RWPE2 (cell line): ENCODE results near the gene TP53TG5.
A peak's percentile ranks its signal among the peaks of the same experiment; 100 is the strongest.

Experiments used
- ATAC-seq: fragments of 200-7000 bp; cut with Tn5 transposase; 3 replicates; pipeline ENCODE4 v1.9.1; 2021; ENCODE audit warnings: low read depth
- DNase-seq: peaks from one replicate; pipeline ENCODE4 v3.0.0-alpha.2; 2020; ENCODE audit warnings: low spot score
- H3K27ac ChIP-seq: fragments of 450-650 bp; 2 replicates; pipeline ENCODE4 v1.5.1; 2017; ENCODE audit warnings: mild to moderate bottlenecking; ENCODE audit not compliant: poor library complexity, severe bottlenecking
- H3K27me3 ChIP-seq: fragments of 250-450 bp; sonication (Bioruptor Pico); 2 replicates; pipeline ENCODE4 v1.5.1; 2021; ENCODE audit warnings: mild to moderate bottlenecking, moderate library complexity; ENCODE audit not compliant: insufficient read depth, poor library complexity, severe bottlenecking
- H3K36me3 ChIP-seq: fragments of 250-450 bp; sonication (Bioruptor Pico); 2 replicates; pipeline ENCODE4 v1.5.1; 2020; ENCODE audit warnings: low read depth, mild to moderate bottlenecking, moderate library complexity
- H3K4me1 ChIP-seq: fragments of 250-450 bp; sonication (Bioruptor Pico); 2 replicates; pipeline ENCODE4 v1.5.1; 2021; ENCODE audit warnings: mild to moderate bottlenecking, moderate library complexity; ENCODE audit not compliant: insufficient read depth, poor library complexity, severe bottlenecking
- H3K4me3 ChIP-seq: fragments of 250-450 bp; sonication (Bioruptor Pico); 2 replicates; pipeline ENCODE4 v1.5.1; 2021; ENCODE audit warnings: mild to moderate bottlenecking, moderate library complexity; ENCODE audit not compliant: severe bottlenecking
- H3K9me3 ChIP-seq: fragments of 250-450 bp; sonication (Bioruptor Pico); 2 replicates; pipeline ENCODE4 v1.5.1; 2021; ENCODE audit warnings: mild to moderate bottlenecking, moderate library complexity; ENCODE audit not compliant: severe bottlenecking
- TF ChIP-seq, protein P1 (sequence below): fragments of 450-650 bp; IDR thresholded peaks from one replicate; pipeline ENCODE4 v1.5.1; 2017; ENCODE audit warnings: mild to moderate bottlenecking, moderate library complexity; ENCODE audit not compliant: poor library complexity, severe bottlenecking

The TP53TG5 gene

DNA sequence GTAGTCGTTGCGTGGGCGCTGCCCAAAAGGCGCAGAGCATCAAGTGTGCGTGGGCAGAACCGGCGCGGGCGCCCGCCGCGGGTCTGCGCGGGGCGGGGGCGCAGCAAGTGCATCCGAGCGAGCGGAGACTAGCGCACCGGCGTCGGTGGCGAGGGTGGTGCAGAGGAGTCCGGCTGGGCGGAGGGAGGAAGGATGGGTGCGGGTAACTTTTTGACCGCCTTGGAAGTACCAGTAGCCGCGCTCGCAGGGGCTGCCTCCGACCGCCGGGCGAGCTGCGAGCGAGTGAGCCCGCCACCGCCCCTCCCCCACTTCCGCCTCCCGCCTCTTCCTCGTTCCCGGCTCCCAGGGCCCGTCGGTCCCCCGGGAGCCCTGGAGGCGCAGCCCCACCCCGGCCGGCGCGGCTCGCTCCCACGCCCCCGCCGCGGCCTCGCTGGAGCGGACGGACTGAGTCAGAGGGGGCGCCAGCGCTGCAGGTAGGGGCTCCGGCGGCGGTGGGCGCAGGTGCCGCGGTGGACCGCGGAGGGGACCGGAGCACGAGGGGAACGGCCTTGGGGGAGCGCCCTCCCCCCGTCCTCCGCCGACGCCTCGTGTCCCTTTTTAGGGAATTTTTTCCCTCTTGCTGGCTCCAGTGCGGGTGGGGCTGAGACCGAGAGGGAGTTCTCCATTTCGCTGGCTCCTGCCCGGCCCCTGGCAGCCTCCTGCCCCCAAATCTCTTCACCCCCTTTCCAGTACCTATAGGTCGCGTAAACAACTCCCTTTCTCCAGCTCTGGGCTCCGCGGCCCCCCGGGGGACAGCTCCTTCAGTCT lies 28.3 kb upstream of the TP53TG5 start:
- ATAC-seq (peak; percentile 55), DNase-seq (peak; percentile 90)
- TF ChIP-seq, protein P1, sequence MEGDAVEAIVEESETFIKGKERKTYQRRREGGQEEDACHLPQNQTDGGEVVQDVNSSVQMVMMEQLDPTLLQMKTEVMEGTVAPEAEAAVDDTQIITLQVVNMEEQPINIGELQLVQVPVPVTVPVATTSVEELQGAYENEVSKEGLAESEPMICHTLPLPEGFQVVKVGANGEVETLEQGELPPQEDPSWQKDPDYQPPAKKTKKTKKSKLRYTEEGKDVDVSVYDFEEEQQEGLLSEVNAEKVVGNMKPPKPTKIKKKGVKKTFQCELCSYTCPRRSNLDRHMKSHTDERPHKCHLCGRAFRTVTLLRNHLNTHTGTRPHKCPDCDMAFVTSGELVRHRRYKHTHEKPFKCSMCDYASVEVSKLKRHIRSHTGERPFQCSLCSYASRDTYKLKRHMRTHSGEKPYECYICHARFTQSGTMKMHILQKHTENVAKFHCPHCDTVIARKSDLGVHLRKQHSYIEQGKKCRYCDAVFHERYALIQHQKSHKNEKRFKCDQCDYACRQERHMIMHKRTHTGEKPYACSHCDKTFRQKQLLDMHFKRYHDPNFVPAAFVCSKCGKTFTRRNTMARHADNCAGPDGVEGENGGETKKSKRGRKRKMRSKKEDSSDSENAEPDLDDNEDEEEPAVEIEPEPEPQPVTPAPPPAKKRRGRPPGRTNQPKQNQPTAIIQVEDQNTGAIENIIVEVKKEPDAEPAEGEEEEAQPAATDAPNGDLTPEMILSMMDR, result peak; percentile 53
- Histone ChIP-seq H3K27me3 (no peaks in the 10 kb centered on the region), H3K36me3 (peaks cover 31% of the 10 kb centered on the region), H3K9me3 (no peaks in the 10 kb centered on the region), H3K4me1 (no peaks in the 10 kb centered on the region), H3K27ac (peak overlapping the region; percentile 37), H3K4me3 (peak overlapping the region; percentile 85)

DNA sequence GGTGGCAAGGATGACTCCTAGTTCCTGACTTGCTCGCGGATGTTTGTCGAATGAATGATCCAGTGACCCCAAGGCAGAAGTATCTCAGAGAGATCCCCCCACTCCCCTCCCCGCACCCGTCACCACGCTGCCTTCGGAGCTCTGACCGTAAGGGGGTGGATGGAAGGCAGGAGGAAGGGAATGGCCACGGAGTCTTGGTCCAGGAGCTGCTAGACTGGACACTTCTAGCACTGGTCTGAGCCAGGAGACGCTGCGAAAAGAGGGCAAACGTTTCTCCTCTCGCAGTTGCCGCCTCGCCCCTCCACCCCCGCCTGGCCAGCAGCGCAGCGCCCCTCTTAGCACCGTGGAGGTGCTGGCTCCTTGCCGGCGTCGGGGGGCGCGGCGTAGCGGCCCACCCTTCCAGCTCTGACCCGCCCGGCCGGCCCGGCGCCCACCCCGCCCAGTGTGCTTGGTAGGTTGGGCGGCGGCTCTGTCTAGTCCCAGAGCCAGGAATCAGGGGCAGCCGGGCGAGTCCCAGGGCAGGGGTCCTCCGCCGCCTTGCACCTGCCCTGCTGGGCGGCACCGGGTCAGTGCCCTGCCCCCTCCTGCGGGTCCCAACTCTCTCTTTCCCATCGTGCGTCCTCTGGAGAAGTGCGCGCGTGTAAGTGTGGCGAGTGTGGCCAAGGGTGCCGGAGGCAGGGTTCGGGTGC lies 27.6 kb upstream of the TP53TG5 start:
- H3K27ac ChIP-seq, result peak overlapping the region; percentile 37
- ATAC-seq (peak; percentile 39), DNase-seq (peak; percentile 83)
- no peaks in the 10 kb centered on the region for H3K4me1 ChIP-seq
- H3K36me3 ChIP-seq, result peaks cover 28% of the 10 kb centered on the region
- H3K4me3 ChIP-seq, result peak overlapping the region; percentile 85
- TF ChIP-seq, protein P1, result no peak
- H3K9me3 ChIP-seq, result peaks cover 6% of the 10 kb centered on the region
- no peaks in the 10 kb centered on the region for H3K27me3 ChIP-seq

DNA sequence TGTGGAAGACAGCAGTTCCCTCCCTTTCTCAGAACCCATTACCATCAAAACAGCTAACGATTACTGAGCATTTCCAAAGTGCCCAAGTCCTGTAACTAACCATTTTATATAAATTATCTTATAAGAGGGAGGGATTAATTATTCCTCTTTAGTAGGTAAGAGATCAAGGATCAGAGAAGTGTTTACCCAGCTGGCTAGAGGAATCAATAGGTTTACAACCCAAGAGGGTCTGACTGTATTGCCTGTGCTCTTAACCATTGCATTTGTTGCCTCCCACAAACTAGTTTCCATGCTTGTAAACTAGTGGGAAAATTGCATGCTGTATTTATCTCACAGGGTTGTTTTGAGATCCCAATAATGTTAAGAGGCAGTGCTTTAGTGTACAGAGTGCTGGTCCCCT lies 26.3 kb upstream of the TP53TG5 start:
- Histone ChIP-seq H3K4me3 (no peak overlapping the region), H3K4me1 (no peaks in the 10 kb centered on the region), H3K9me3 (peaks cover 16% of the 10 kb centered on the region), H3K27me3 (no peaks in the 10 kb centered on the region), H3K36me3 (peaks cover 16% of the 10 kb centered on the region), H3K27ac (no peak overlapping the region)
- ATAC-seq (no peak), DNase-seq (no peak)
- TF ChIP-seq, protein P1, result no peak

DNA sequence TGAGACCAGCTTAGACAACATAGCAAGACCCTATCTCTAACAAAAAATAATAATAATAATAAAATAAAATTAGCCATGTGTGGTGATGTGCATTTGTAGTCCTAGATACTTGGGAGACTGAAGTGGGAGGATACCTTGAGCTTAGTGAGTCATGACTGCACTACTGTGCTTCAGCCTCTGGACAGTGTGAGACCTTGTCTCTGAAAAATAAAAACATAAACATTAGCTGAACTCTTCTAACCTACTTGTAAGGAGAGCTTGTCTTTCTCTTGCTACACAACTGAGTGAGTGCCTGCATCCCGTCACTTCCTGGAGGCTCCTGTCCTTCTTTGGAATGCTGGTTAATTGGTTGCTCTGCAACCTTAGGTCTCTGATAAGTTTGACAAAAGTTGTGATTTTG lies 24.8 kb upstream of the TP53TG5 start:
- no peak for ATAC-seq

More for the DNA sequence above, 24.8 kb upstream of the TP53TG5 start:
- peaks cover 21% of the 10 kb centered on the region for H3K9me3 ChIP-seq
- no peaks in the 10 kb centered on the region for H3K4me1 ChIP-seq
- peaks cover 3% of the 10 kb centered on the region; the same call in 1 of the 2 replicates for H3K36me3 ChIP-seq
- H3K27ac ChIP-seq, result no peak overlapping the region
- H3K4me3 ChIP-seq, result no peak overlapping the region
- DNase-seq, result no peak
- H3K27me3 ChIP-seq, result no peaks in the 10 kb centered on the region
- TF ChIP-seq, protein P1, result no peak
